ENCODE measurements around the gene NDRG4.

DNA sequence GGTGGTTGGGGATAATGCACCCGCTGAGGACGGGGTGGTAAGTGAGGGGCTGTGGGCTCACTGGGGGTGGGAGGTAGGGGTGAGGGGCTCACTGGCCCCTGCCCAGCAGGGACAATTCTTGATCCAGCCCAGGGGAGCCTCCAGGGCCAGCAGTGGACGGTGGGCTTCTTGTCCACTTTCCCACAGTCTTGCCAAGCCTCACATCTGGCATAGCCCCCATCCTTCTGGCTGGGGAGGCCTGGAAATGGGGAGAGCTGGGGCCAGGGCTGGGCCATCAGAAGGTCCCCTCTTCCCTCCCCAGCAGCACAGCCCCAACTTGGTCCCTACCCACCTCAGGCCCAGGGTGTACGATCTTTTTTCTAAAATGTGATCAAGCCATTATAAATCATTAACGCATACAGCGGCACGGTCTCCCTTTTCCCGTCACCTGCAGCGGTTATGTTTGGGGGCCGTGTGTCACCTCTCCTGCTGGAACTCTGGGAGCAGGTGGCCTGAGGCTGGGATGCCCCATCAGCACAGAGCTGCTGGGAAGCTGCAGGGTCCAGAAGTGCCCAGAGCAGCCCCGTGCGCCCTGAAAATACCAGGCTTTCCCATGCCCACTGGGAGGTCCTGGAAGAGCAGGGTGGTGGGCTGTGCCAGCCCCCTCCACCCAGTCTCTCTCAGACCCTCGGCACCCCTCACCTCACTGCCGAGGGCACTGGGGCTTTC is 8.2 kb downstream of the NDRG4 start:
- TF ChIP-seq SIN3A (IDR thresholded peaks at IDR 0.05; ENCODE audit: borderline replicate concordance, low read depth, low read length) = no peak
- TF ChIP-seq MXI1 (IDR thresholded peaks at IDR 0.05; ENCODE audit: low read depth, low read length) = no peak
- TF ChIP-seq TEAD4 (IDR thresholded peaks at IDR 0.05; ENCODE audit: borderline replicate concordance, insufficient read depth) = no peak
- TF ChIP-seq, protein P1, sequence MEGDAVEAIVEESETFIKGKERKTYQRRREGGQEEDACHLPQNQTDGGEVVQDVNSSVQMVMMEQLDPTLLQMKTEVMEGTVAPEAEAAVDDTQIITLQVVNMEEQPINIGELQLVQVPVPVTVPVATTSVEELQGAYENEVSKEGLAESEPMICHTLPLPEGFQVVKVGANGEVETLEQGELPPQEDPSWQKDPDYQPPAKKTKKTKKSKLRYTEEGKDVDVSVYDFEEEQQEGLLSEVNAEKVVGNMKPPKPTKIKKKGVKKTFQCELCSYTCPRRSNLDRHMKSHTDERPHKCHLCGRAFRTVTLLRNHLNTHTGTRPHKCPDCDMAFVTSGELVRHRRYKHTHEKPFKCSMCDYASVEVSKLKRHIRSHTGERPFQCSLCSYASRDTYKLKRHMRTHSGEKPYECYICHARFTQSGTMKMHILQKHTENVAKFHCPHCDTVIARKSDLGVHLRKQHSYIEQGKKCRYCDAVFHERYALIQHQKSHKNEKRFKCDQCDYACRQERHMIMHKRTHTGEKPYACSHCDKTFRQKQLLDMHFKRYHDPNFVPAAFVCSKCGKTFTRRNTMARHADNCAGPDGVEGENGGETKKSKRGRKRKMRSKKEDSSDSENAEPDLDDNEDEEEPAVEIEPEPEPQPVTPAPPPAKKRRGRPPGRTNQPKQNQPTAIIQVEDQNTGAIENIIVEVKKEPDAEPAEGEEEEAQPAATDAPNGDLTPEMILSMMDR (IDR thresholded peaks at IDR 0.05) = no peak
- no peak for TF ChIP-seq EZH2phosphoT487 (IDR thresholded peaks at IDR 0.05; ENCODE audit: borderline replicate concordance, low read depth)
- no peak for TF ChIP-seq POLR2AphosphoS5 (IDR thresholded peaks at IDR 0.05; ENCODE audit: low read depth, low read length)
- TF ChIP-seq, protein P2, sequence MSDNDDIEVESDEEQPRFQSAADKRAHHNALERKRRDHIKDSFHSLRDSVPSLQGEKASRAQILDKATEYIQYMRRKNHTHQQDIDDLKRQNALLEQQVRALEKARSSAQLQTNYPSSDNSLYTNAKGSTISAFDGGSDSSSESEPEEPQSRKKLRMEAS (IDR thresholded peaks at IDR 0.05; ENCODE audit: low read depth) = no peak
- TF ChIP-seq CHD2 (IDR thresholded peaks at IDR 0.05; ENCODE audit: low read length, partially characterized antibody) = no peak
- no peak for TF ChIP-seq RXRA (IDR thresholded peaks at IDR 0.05; ENCODE audit: borderline replicate concordance, low read depth)
- no peak for TF ChIP-seq EP300 (IDR thresholded peaks at IDR 0.05; ENCODE audit: borderline replicate concordance in 1 of 2, low read depth in 1 of 2, low read length in 1 of 2)
- TF ChIP-seq RAD21 (IDR thresholded peaks at IDR 0.05; ENCODE audit: low read length) = no peak
- no peak for TF ChIP-seq NFIC (IDR thresholded peaks at IDR 0.05; ENCODE audit: borderline replicate concordance)
- TF ChIP-seq RCOR1 (IDR thresholded peaks at IDR 0.05; ENCODE audit: low read length) = no peak

All from SK-N-SH (cell line).